Astrocyte (in vitro differentiated cells and primary cell): ENCODE data around the gene ABCF2.

Source experiments
- CTCF ChIP-seq: IDR thresholded peaks from 2 replicates; pipeline ENCODE4 v1.5.1; 2011; ENCODE audit warnings: low read depth, mild to moderate bottlenecking, inconsistent platforms, low read length, moderate library complexity; ENCODE audit not compliant: insufficient read depth
- EZH2 ChIP-seq: IDR thresholded peaks from 2 replicates; pipeline ENCODE4 v1.6.1; 2012; ENCODE audit warnings: mild to moderate bottlenecking, low read length, inconsistent platforms; ENCODE audit not compliant: insufficient read depth

- no peak for TF ChIP-seq EZH2
- no peak for TF ChIP-seq CTCF
These were observed 20.1 kb downstream of the ABCF2 start for GRCh38 chr7:151206914-151207313.
